Renal cortex interstitium (tissue), 11 donors: ENCODE data around the gene TNNC1. TPM values are rescaled to one million over a fixed set of nuclear protein-coding genes. Genes with fewer than 3 reads are reported as not detected.

Experiments
- DNase-seq, 11 donors: peaks; one replicate each; pipeline ENCODE4 v3.0.0-alpha.2; 2013; ENCODE audit warnings: low read depth in 9 of 11, low spot score in 4 of 11; ENCODE audit errors: extremely low read depth in 1 of 11
- polyA plus RNA-seq, 3 donors: library from polyadenylated mRNA; unstranded; fragments of 120-200 nt; gene quantifications; one replicate each; pipeline ENCODE4 v1.2.1, GENCODE V29; 2013; ENCODE audit not compliant: insufficient read length in 3 of 3

Gene TNNC1
- polyA plus RNA-seq, 3 donors: 6.1 to 7.2 (median 6.5) TPM

DNA sequence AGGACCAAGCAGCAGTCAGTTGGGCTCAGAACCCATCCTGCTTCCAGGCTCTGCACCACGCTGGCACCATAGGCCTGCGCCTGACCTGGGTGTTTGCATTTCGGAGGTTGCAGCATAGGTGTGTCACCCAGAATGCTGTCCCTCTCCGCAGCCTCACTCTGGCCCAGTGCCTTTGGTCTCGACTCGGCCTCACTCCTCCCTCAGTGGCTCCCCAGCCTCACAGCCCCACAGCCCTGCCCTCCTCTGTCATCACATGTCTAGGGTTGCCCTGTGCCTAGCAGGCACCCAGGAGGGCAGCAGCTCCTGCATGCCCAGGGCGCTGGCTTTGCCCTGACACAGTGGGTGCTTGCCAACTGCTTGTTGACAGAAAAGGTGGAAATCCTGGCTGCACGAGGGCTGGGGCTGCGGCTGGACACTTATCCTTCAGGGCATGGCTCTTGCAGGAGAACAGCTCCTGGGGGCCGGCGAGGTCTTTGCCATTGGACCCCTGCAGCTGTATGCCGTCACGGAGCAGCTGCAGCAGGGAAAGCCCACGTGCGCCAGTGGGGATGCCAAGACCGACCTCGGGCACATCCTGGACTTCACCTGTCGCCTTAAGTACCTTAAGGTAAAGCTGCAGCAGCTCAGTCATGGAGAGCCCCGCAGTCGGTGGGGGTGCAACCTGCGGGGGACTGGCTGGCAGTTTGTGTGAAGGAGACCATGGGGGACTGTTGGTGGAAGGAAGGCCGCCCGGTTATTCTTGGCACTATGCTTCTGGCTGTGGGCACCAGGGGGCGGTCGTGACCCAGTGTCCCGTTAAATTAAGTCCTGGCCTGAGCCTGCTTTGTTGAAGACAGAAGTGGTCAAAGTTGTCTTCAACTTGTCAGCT is 17.8 kb upstream of the TNNC1 start:
- no peak for DNase-seq

DNA sequence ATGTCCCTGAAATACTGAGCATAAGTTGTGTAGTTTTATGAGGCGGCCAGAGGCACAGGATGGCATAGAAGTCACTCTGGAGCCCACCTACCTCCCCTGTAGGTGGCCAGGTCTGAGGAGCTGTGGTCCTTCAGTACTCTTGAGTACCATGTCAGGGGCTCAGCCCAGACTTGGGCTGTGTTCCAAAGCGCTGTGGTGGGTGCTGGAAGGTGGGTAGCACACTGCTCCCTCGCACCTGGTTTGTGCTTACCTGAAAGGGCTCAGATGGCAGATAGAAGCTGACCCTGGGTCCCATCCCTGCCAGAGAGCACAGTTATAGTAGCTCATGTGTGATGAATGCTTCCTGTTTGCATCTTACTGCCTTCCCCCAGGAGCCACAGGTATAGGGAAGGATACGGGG is 17.1 kb upstream of the TNNC1 start:
- DNase-seq: no peak

DNA sequence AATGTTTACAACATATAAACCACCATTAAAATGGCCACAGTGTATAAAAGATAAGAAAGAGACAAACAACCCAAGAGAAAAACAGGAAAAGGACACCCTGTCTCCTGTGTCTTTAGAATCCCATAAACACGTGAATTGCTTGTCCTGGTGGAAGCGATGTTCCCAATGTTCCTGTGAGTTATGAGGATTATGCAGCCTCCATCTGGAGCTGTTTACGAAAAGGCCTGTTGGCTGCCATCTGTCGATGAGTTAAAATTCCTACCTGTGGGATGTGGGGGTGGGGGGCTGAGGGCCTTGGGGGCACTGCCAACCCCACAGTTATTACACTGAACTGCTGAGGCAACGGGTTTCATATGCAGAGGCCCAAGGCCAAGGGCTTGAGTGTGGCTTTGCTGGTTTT is 15.2 kb upstream of the TNNC1 start:
- DNase-seq: no peak

DNA sequence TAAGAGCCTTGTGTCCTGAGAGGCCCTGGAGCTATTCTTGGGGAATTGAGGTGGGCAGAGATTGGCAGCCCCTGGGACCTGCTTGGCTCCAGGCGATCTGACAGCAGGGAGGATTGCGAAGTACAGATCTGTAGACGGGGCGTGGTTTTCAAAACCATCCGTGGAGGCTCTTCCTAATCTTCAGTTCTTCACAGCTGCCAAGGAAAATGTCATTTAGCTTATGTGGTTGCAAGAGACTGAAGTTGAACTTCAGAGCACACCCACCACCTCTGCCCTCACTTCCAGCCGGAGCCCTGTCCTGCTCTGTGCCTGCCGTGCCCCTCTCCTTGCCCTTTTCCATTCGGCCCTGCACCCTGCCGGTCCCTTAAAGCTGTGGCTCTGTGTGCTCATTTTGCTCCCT is 14.5 kb upstream of the TNNC1 start:
- DNase-seq: no peak

DNA sequence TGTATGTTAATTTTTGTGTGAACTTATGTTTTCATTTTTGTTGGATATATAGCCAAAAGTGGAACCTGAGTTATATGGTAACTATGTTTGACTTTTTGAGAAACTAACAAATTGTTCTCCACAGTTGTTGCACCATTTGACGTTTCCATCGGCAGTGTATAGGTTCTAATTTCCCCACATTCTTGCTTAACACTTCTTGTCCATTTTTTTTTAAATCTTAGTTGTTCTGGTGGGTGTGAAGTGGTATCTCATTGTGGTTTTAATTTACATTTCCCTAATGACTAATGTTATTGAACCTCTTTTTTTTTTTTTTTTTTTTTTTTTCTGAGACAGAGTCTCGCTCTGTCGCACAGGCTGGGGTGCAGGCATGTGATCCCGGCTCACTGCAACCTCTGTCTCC is 9.6 kb upstream of the TNNC1 start:
- DNase-seq: no peak

DNA sequence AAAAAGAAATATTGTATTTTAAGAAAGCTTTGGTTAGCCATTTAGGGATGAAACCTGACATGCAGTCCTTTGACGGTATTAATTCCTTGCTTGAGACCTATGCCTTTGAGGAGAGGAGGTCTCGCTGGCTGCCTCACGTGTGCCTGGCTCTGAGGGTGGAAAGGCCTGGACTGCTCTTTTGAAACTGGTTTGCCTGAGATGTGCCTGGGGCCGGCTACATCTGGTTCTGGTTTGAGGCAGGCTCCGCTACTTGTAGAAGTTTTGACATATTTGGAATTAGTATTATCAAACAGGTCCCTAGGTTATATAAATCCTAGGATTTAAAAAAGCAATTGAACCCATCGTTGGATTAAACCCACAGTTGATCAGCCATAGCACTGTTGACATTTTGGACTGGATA is 8.0 kb upstream of the TNNC1 start:
- DNase-seq: no peak

DNA sequence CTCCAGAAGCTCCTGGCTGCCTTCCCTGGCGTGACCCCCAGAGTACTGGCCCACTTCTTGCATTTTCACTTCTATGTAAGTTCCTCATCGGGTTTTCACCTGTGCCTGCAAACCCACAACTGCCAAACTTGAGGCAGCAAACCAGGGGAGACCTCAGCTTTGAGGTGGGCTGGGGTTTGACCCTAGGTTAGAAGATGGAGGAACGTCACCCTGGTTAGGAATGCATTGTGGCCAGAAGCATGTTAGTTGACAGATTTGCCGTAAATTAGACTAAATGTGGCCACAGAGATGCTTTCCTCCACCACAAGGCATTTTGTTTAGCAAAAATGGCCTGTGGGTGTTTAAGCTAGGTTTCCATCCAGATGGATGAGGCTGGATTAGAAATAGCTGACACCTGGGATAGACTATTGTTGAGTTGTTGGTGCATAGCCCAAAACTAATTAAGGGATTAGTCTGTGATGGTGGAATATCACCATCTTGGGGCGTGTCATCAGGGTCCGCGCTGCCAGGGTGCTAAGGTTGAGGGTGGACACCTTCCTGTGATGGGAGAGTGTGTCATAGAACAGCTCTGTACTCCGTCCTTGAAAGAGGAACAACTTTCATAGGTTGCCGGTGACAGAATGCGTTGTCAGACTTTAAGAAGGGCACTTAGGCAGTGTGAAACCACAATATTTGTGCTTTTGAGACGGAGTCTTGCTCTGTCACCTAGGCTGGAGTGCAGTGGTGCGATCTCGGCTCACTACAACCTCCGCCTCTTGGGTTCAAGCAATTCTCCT is 5.1 kb upstream of the TNNC1 start:
- DNase-seq: no peak

DNA sequence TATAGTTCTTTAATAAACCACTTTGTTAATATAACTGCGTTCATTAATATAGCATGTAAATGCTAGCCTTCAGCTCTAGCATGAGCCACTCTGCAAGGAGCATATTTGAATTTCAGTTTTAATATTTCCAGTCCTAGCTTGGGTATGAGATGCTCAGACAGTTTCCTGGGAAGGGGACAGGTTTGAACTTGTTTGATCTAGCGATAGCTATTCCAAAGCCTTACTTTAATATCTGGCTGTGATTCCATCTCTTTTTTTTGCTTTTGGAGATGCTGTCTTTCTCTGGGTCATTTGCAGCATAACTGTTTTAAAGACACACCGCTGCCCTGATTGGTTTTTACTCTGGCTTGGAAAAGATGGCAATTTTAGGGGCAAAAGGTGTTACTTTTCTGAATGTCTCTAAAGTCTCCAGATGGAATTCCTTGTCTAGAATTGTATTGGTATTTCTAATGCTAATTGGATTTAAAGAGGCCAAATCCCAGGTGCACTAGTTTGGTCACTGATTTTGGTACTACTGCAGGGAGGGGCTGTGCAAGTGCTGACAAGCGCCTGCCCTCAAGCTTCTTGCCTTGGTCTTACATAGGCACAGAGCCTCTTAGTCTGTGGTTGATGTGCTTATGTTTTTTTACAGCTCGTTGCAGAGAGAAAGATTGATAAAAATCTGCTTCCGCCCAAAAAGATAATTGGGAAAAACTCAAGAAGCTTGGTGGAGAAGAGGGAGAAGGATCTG is 4.4 kb upstream of the TNNC1 start:
- DNase-seq: no peak

DNA sequence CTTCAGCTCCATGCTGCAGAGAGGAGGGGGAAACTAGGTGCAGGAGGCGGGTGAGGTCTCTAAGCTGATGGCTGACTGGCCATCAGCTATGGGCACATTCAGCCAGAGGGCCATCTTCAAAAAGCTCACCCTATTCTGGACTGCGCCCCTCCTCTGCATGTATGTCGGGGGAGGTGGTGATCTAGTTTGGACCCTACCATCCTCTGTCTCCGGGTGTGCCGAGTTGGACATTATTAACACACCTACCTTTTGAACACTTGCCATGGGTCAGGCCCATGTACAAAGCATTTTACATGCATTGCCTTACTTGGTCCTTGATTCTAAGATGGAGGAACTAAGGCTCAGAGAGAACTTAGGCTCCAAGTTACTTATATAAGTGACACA is 3.0 kb upstream of the TNNC1 start:
- DNase-seq: no peak

DNA sequence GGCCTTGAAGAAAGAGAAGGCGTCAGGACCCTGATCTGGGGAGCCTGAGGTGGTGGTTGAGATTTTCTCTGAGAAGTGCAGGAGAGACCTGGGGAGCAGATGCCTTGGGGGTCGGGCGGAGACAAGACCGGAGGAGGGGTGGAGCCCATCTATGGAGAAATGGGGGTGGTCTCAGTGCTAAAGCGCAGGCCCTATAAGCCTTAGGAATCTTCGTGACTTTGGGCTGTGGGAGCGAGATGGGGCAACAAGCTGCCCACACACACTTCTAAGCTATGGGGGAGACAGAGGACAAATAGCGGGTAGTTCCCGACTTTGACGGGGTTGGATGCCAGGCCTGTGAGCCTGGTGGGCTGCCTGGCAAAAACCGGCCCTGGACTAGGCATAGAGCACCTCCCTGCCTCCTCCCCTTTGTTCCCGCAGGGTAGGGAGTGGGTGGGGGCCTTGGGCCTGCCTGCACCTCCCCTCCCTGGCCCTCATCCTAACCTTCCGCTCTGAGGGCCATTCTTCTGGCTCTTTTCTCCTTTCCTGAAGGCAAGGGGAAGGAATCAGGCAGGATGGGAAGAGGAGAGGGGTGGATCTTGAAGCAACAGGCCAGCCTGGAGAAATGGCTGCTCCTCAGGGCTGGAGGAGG is 2.4 kb upstream of the TNNC1 start:
- peak in 1 of 11 donors; percentile 26 for DNase-seq

DNA sequence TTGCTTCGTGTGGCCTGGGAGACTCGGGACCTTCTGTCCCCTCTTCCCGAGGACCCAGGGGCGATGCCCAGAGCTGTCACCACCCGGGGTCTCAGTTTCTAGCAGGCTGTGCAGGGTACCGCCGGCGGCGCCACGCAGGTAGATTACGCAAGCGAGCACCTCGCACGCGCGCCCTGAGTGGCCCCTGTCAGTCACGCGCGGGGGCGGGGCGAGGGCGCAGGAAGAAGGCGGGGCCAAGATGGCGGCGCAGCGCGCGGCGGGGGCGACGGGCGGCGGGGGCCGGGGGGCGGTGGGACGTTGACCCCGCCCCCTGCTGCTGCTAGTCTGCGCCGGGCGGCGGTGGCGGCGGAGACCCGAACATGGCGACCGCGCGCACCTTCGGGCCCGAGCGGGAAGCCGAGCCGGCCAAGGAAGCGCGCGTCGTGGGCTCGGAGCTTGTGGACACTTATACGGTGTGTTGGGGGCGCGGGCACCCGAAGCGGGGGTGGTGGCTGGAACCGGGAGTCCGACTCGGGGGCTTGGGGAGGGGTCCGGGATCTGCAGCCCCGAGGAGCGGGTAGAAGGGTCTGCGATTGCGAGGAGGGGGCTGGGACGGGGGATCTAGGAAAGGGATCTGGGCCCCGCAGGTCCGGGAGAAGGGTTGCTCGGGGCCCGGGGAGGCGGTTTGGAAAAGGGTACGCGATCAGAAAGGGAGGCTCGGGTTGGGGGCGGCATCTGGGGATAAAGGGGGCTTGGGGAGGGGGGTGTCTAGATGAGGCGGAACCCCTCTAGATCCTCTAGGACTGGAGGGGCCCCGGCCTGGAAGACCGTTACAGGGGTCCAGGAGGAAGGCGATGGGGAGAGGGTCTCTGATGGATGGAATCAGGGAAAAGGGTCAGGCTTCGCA is 1.7 kb upstream of the TNNC1 start, which contains the start of gene NISCH:
Gene NISCH (plus strand): TSS at position 322 of the 886 bp plus-strand sequence. CDS start 38 bp downstream, at position 360.
- peak in 7 of 11 donors; percentile 66 to 83 (median 79) for DNase-seq

DNA sequence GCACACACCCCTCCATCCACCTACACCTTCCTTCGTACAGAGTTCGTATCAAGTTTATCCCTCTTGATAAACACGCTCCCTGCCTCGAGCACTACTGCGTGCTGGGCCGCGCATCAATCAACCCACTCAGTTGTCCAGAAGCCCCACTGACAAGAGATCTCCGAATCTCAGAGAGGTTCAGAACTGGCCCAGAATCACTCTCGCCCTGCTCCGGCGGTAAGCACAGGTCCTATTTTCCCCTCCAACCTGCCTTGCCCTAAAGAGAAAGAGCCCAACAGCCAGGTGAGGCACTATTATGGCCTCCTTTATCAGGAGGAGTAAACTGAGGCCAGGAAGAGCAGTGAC is 1.1 kb upstream of the TNNC1 start:
- DNase-seq: no peak

DNA sequence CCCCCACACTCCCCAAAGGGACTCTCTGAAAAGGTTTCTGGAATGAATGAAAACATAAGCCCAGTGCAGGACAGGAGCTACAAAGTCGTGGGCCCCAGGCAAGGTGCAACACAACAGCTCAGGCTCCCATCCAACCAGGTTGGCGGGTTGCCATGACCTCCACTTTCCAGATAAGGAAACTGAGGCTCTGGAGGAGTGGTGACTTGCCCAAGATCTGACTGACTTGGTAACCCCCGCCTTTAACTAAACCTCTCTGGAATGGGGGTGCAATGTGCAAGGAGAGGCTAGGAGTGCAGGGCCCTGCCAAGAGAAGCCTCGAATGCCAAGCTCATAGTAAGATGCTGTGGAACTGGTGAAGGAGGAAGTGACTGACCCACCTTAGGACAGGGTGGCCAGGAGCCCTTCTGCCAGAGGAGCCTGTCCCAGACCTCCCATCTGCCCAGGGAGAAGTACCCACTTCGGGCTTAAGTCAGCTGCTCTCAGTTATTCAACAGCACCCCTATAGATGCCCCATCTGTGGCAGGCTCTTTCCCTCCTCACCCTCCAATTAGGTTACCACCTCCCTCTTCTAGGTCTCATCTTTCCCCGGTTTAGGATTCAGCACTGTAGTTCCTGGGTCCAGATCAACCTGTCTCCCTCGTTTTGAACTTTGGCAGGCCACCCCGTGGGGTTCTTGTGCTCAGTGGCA is 553 bp upstream of the TNNC1 start:
- no peak for DNase-seq

DNA sequence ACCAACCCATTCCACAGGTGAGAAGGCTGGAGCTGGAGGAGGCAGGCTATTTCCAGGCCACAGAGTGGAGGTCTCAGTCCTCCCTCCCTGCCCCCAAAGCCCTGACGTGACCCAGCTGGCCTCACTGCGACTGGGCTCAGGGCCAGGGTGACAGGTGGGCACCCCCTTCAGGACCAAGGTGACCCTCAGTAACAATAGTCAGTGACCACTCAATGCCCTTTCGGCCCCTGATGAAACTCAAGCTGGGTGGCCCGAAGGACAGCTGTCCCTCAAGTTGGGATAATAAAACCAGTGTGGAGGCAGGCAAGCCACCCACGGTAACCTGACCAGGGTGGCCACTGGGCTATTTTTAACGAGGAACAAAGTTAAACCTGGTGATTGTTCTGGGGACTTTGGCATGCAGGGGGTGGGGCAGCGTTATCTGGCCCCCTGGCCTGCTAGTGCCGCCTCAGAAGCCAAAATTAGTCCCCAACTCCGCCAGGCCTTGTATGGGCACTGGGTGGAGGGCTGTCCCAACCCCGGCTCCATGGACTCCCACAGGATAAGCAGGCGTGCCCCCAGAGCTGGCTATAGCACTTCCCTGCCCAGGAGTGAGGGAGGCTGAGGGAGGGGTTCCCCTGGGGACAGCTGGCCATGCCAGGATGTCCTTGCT is 1.1 kb downstream of the TNNC1 start:
- DNase-seq: no peak

DNA sequence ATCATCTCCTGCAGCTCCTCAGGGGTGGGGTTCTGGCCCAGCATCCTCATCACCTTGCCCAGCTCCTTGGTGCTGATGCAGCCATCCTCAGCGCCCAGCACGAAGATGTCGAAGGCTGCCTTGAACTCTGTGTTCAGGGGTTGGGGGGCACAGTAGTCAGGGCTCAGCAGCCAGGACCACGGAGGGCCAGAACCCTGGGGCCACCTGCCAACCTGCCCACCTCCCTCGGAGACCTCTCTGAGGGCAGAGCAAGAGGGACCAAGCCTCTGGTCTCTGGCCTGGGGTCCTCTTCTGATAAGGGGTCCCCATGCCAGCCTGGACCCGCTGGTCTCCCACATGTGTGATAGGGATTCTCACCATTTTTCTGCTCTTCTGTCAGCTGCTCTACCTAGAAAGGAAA is 1.7 kb downstream of the TNNC1 start:
- DNase-seq: no peak

DNA sequence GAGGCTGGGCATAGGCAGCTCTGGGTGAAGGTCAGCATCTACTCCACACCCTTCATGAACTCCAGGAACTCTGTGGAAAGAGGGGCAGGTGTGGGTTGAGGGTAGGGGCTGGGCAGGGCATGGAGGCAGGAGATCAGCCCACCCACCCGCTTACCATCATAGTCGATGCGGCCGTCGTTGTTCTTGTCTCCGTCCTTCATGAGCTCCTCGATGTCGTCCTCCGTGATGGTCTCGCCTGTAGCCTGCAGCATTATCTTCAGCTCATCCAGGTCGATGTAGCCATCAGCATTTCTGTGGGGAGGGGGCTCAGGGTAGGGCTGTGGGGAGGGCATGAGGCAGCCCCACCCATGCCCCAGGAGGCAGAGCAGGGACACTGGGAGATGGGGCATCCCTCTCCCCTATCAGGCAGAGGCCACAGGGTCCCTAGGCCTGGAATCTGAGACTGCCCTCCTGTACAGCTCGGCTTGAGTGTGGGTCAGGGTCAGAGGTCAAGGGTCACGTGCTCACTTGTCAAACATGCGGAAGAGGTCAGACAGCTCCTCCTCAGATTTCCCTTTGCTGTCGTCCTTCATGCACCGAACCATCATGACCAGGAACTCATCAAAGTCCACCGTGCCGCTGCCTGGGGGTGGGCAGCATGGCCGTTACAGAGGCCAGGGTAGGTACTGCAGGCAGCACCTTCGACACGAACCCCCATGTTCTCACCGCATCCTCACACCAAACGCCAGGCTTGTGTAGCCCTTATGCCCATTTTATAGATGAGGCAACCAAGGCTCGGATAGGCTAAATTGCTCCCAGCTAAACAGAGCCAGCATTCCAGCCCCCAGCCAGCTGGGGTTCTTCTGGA is 2.4 kb downstream of the TNNC1 start:
- no peak for DNase-seq
